GM13977 (cell line): Measurements from ENCODE around the gene ABTB2.

ENCODE experiments used
- DNase-seq: peaks from one replicate; pipeline ENCODE4 v3.0.0; 2012; ENCODE audit warnings: low spot score
- CTCF ChIP-seq: IDR thresholded peaks from 2 replicates; pipeline ENCODE4 v1.5.1; 2012; ENCODE audit warnings: mild to moderate bottlenecking, control low read depth; ENCODE audit not compliant: insufficient read depth; ENCODE audit errors: extremely low read depth, missing control alignments
- in situ Hi-C: fragments of 300-500 bp; cut with MboI; formaldehyde crosslinking; loops from one replicate; pipeline ENCODE4 v1.12.0; 2022; ENCODE audit warnings: low sequenced_read_pairs, low pct_unique_long_range_greater_than_20kb, mixed read lengths, inconsistent platforms; ENCODE audit not compliant: unreplicated experiment

Gene ABTB2

GRCh38 chr11:34274712-34275398 lies 83.0 kb downstream of the ABTB2 start:
- TF ChIP-seq CTCF, result no peak
- DNase-seq, result no peak
- in situ Hi-C loops, result no loop called here

- no peak for DNase-seq
- no peak for TF ChIP-seq CTCF
- in situ Hi-C loops, result no loop called here
These were observed 84.7 kb downstream of the ABTB2 start for GRCh38 chr11:34273099-34273498.

- DNase-seq, result no peak
- TF ChIP-seq CTCF, result no peak
- in situ Hi-C loops, result no loop called here
These were observed 86.1 kb downstream of the ABTB2 start for GRCh38 chr11:34271727-34272126.

GRCh38 chr11:34270711-34271110 lies 87.1 kb downstream of the ABTB2 start:
- DNase-seq, result no peak
- TF ChIP-seq CTCF, result no peak
- in situ Hi-C loops, result no loop called here

GRCh38 chr11:34269694-34270245 lies 88.0 kb downstream of the ABTB2 start:
- in situ Hi-C loops, result no loop called here
- DNase-seq, result no peak
- no peak for TF ChIP-seq CTCF

GRCh38 chr11:34268906-34269430 lies 88.8 kb downstream of the ABTB2 start:
- DNase-seq, result no peak
- TF ChIP-seq CTCF, result no peak
- in situ Hi-C loops, result no loop called here
